Smooth muscle cell (in vitro differentiated cells): Measurements from ENCODE around the gene SLC6A7. TPM values are rescaled to one million over a fixed set of nuclear protein-coding genes. Genes with fewer than 3 reads are reported as not detected.

ENCODE experiments used
- DNase-seq: peaks from one replicate; lab custom pipeline; 2025; ENCODE audit not compliant: unreplicated experiment; lab: John Stamatoyannopoulos, UW
- H2AFZ ChIP-seq: fragments of 200-600 bp; sonication (generic); 2 replicates; pipeline ENCODE4 v1.6.0; 2016; ENCODE audit warnings: antibody characterized with exemption, low read depth, mild to moderate bottlenecking
- H3F3A ChIP-seq: fragments of 200-600 bp; sonication (generic); 2 replicates; pipeline ENCODE4 v1.6.0; 2017; ENCODE audit warnings: antibody characterized with exemption, low read depth
- H3K27ac ChIP-seq: fragments of 200-600 bp; sonication (generic); 2 replicates; pipeline ENCODE4 v1.5.1; 2016; ENCODE audit warnings: low read depth, mild to moderate bottlenecking
- H3K27me3 ChIP-seq: fragments of 200-600 bp; sonication (generic); 2 replicates; pipeline ENCODE4 v1.6.1; 2016; ENCODE audit warnings: low read depth, mild to moderate bottlenecking
- H3K36me3 ChIP-seq: fragments of 200-600 bp; sonication (generic); 2 replicates; pipeline ENCODE4 v1.5.1; 2016; ENCODE audit warnings: low read depth
- H3K4me1 ChIP-seq: fragments of 200-600 bp; sonication (generic); 2 replicates; pipeline ENCODE4 v1.5.1; 2016; ENCODE audit warnings: low read depth
- H3K4me2 ChIP-seq: fragments of 200-600 bp; sonication (generic); 2 replicates; pipeline ENCODE4 v1.6.0; 2016; ENCODE audit warnings: mild to moderate bottlenecking
- H3K4me3 ChIP-seq: fragments of 200-600 bp; sonication (generic); 2 replicates; pipeline ENCODE4 v1.5.1; 2016; ENCODE audit warnings: mild to moderate bottlenecking
- H3K79me2 ChIP-seq: fragments of 200-600 bp; sonication (generic); 2 replicates; pipeline ENCODE4 v1.6.0; 2016; ENCODE audit warnings: low read depth, mild to moderate bottlenecking
- H3K9ac ChIP-seq: fragments of 200-600 bp; sonication (generic); 2 replicates; pipeline ENCODE4 v1.6.0; 2016; ENCODE audit warnings: low read depth
- H3K9me3 ChIP-seq: fragments of 200-600 bp; sonication (generic); replicated peaks from 2 replicates; pipeline ENCODE4 v1.5.1; 2016; ENCODE audit warnings: low read depth
- H4K20me1 ChIP-seq: fragments of 200-600 bp; sonication (generic); 2 replicates; pipeline ENCODE4 v1.6.0; 2016; ENCODE audit warnings: low read depth
- CTCF ChIP-seq: fragments of 200-600 bp; sonication (generic); IDR thresholded peaks from 2 replicates; pipeline ENCODE4 v1.5.1; 2017; ENCODE audit warnings: borderline replicate concordance, mild to moderate bottlenecking, antibody characterized with exemption; ENCODE audit not compliant: insufficient read depth, poor library complexity, severe bottlenecking
- WGBS: methylation state at CpG from one replicate; pipeline ENCODE4 v1.1.7; 2016; ENCODE audit warnings: low lambda C conversion rate; 5-methylcytosine and 5-hydroxymethylcytosine counted together
- polyA plus RNA-seq: library from polyadenylated mRNA; unstranded; fragments of >200 nt; fragmentation: Nextera tagmentation; extraction: Ambion mirVana; gene quantifications from 2 replicates; pipeline ENCODE4 v1.2.1, GENCODE V29; 2016
- total RNA-seq: library from RNA; depleted of rRNA; stranded (reverse); fragments of >200 nt; gene quantifications from 2 replicates; pipeline ENCODE4 v1.2.3, GENCODE V29; 2014

The SLC6A7 gene
- total and polyA plus RNA-seq, 2 experiments from 2014 or later, result 0.10 TPM; not detected in 1

GRCh38 chr5:150219861-150220260 is 30.0 kb downstream of the SLC6A7 start:
- Histone ChIP-seq H3K4me1 (no peaks in the 10 kb centered on the region), H3K9ac (no peak overlapping the region), H3K79me2 (no peaks in the 10 kb centered on the region), H3K27me3 (no peaks in the 10 kb centered on the region), H3F3A (no peaks in the 10 kb centered on the region), H2AFZ (no peak overlapping the region), H3K4me3 (no peak overlapping the region), H3K4me2 (no peak overlapping the region), H3K27ac (no peak overlapping the region), H3K36me3 (no peaks in the 10 kb centered on the region), H3K9me3 (no peaks in the 10 kb centered on the region), H4K20me1 (no peaks in the 10 kb centered on the region)
- no peak for TF ChIP-seq CTCF
- WGBS, result 100% methylated on average over 2 of the region's 2 CpGs
- no peak for DNase-seq

GRCh38 chr5:150221471-150221870 is 31.6 kb downstream of the SLC6A7 start:
- no peak overlapping the region for H3K4me3 ChIP-seq

GRCh38 chr5:150222906-150223305 is 33.0 kb downstream of the SLC6A7 start:
- Histone ChIP-seq H3K4me3 (no peak overlapping the region), H3F3A (no peaks in the 10 kb centered on the region), H3K79me2 (no peaks in the 10 kb centered on the region), H3K27ac (no peak overlapping the region), H3K27me3 (no peaks in the 10 kb centered on the region), H4K20me1 (no peaks in the 10 kb centered on the region), H3K4me2 (no peak overlapping the region), H3K36me3 (no peaks in the 10 kb centered on the region), H3K9ac (no peak overlapping the region), H3K9me3 (no peaks in the 10 kb centered on the region), H2AFZ (no peak overlapping the region), H3K4me1 (no peaks in the 10 kb centered on the region)
- TF ChIP-seq CTCF, result no peak
- 94% methylated on average over 21 of the region's 21 CpGs for WGBS
- DNase-seq, result no peak

More at GRCh38 chr5:150221471-150221870, 31.6 kb downstream of the SLC6A7 start:
- no peak for DNase-seq
- H3K4me2 ChIP-seq, result no peak overlapping the region
- H3K4me1 ChIP-seq, result no peaks in the 10 kb centered on the region
- H3K9ac ChIP-seq, result no peak overlapping the region
- H4K20me1 ChIP-seq, result no peaks in the 10 kb centered on the region
- no peaks in the 10 kb centered on the region for H3K79me2 ChIP-seq
- H3K36me3 ChIP-seq, result no peaks in the 10 kb centered on the region
- no peaks in the 10 kb centered on the region for H3K9me3 ChIP-seq
- H3F3A ChIP-seq, result no peaks in the 10 kb centered on the region
- H3K27ac ChIP-seq, result no peak overlapping the region
- no peak overlapping the region for H2AFZ ChIP-seq
- TF ChIP-seq CTCF, result no peak
- H3K27me3 ChIP-seq, result no peaks in the 10 kb centered on the region
- WGBS, result 90% methylated on average over 5 of the region's 5 CpGs

- no peaks in the 10 kb centered on the region for H3K9me3 ChIP-seq
- 90% methylated on average over 7 of the region's 7 CpGs for WGBS
- TF ChIP-seq CTCF, result no peak
- H3K4me1 ChIP-seq, result no peaks in the 10 kb centered on the region
- no peak for DNase-seq
- no peak overlapping the region for H3K4me2 ChIP-seq
- no peaks in the 10 kb centered on the region for H3K36me3 ChIP-seq
- no peaks in the 10 kb centered on the region for H3K27me3 ChIP-seq
- H3K27ac ChIP-seq, result no peak overlapping the region
- H3K9ac ChIP-seq, result no peak overlapping the region
- H3K4me3 ChIP-seq, result no peak overlapping the region
- no peaks in the 10 kb centered on the region for H3K79me2 ChIP-seq
- no peak overlapping the region for H2AFZ ChIP-seq
- H3F3A ChIP-seq, result no peaks in the 10 kb centered on the region
- no peaks in the 10 kb centered on the region for H4K20me1 ChIP-seq
Measured at GRCh38 chr5:150223474-150223873, 33.6 kb downstream of the SLC6A7 start.
